Omental fat pad (tissue), 4 donors: Measurements from ENCODE around the gene ACR. TPM values are rescaled to one million over a fixed set of nuclear protein-coding genes. Genes with fewer than 3 reads are reported as not detected.

ENCODE experiments used
- ATAC-seq: fragments of 150-250 bp; one replicate; pipeline ENCODE4 v1.9.1; 2016; ENCODE audit warnings: mild to moderate bottlenecking, moderate library complexity; ENCODE audit not compliant: low FRiP score
- DNase-seq: peaks from one replicate; pipeline ENCODE4 v3.0.0-alpha.2; 2019; ENCODE audit warnings: low spot score
- total RNA-seq, 4 donors: library from RNA; depleted of rRNA; stranded (reverse); fragments of >200 nt; gene quantifications; one replicate each; pipeline ENCODE4 v1.1.0, GENCODE V29; 2016
- TF ChIP-seq, protein P1 (sequence below), 3 donors: fragments of 450-650 bp; IDR thresholded peaks; one replicate each; pipeline ENCODE4 v1.5.1; 2016 to 2017; ENCODE audit warnings: antibody characterized with exemption in 3 of 3, mild to moderate bottlenecking in 3 of 3, moderate library complexity in 2 of 3

Gene ACR
- 1 to 10 TPM in 1 of 4 donors, under 1 TPM in 1, not detected in 2; 0.72 to 1.7 TPM for total RNA-seq

- DNase-seq = no peak
- TF ChIP-seq, protein P1, sequence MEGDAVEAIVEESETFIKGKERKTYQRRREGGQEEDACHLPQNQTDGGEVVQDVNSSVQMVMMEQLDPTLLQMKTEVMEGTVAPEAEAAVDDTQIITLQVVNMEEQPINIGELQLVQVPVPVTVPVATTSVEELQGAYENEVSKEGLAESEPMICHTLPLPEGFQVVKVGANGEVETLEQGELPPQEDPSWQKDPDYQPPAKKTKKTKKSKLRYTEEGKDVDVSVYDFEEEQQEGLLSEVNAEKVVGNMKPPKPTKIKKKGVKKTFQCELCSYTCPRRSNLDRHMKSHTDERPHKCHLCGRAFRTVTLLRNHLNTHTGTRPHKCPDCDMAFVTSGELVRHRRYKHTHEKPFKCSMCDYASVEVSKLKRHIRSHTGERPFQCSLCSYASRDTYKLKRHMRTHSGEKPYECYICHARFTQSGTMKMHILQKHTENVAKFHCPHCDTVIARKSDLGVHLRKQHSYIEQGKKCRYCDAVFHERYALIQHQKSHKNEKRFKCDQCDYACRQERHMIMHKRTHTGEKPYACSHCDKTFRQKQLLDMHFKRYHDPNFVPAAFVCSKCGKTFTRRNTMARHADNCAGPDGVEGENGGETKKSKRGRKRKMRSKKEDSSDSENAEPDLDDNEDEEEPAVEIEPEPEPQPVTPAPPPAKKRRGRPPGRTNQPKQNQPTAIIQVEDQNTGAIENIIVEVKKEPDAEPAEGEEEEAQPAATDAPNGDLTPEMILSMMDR (IDR thresholded peaks at IDR 0.05) = no peak
- no peak for ATAC-seq
Observed at GRCh38 chr22:50737728-50738648, at the start of gene ACR. Gene ACR, plus strand, starts transcription at chr22:50738204. Its CDS starts 32 bp downstream, at chr22:50738236.

DNA sequence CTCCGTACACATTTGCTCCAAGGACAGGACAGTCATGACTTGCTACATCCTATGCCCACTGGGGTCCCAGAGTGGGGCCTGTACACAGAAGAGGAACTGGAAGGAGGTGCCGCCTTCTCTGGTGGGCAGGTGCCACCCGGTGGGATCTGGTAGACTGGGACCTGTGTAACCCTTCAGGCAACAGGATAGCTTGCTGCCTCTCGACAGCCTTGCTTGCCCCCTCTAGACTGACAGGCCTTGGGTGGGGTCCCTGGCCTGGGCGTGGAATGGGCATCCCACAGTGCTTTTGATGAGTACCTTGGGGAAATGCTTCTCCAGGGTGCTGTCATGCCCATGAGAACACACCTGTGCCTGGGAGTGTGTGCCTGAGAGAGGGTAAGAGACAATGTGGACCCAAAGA, 49.6 kb upstream of the ACR start:
- DNase-seq (peak; percentile 7), ATAC-seq (no peak)
- TF ChIP-seq, protein P1 (IDR thresholded peaks at IDR 0.05) = no peak

DNA sequence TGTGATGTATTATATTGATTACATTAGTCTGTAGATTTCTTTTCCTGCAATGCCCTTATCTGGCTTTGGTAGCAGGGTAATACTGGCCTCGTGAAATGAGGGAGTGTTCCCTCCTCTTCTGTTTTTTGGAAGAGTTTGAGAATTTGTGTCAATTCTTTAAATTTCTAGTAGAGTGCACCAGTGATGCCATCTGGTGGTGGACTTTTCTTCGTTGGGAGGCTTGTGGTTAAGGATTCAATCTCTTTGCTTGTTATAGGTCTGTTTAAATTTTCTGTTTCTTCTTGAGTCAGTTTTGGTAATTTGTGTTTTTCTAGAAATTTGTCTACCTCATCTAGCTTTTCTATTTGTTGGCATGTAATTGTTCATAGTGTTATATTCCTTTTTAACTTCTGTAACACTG, 46.5 kb upstream of the ACR start:
- no peak for DNase-seq
- no peak for ATAC-seq
- TF ChIP-seq, protein P1 (IDR thresholded peaks at IDR 0.05) = no peak

DNA sequence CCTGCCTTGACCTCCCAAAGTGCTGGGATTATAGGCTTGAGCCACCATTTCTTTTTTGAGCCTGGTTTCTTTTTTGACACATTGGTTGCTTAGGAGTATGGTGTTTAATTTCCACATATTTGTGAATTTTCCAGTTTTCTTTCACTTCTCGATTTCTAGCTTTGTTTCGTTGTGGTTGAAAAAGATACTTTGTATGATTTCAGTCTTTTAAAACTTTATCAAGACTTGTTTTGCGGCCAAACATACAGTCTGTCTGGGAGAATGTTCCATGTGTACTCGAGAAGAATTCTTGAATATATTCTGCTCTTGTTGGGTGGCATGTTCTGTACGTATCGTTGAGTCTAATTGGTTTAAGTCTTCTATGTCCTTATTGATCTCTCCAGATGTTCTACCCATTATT, 44.5 kb upstream of the ACR start:
- DNase-seq = no peak
- no peak for ATAC-seq

GRCh38 chr22:50694099-50694605, 43.9 kb upstream of the ACR start:
- TF ChIP-seq, protein P1 (IDR thresholded peaks at IDR 0.05) = no peak
- ATAC-seq (no peak), DNase-seq (no peak)

More for the DNA sequence above, 44.5 kb upstream of the ACR start:
- TF ChIP-seq, protein P1 (IDR thresholded peaks at IDR 0.05) = no peak

DNA sequence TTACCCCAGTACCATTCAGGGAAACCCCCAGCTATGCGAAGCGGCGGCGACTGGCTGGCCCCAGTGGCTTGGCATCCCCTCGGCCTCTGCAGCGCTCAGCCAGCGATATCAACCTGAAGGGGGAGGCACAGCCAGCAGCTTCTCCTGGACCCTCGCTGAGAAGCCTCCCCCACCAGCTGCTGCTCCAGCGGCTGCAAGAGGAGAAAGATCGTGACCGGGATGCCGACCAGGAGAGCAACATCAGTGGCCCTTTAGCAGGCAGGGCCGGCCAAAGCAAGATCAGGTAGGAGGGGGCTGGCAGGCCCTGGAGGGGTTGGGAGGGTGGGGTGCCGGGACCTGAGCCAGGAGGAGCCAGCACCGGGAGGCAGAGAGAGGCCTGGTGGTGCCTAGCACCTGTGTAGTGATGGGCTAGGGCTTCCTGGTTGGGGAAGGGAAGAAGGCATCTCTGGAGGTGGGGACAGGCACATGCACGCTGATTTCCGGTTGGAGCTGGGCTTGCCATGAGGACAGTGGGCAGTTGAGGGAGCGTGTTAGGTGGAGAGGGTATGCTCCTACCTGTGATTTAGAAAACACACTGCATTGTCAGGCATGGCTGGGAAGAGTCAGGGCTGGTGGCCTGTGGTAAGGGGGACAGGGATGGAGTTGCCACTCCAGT, 43.1 kb upstream of the ACR start:
- TF ChIP-seq, protein P1 (IDR thresholded peaks at IDR 0.05) = no peak
- no peak for DNase-seq
- ATAC-seq = no peak
